SK-N-SH (cell line): Measurements from ENCODE around the gene SLC17A5.
"Not testable (repeated sequence)": the region's sequence is repeated elsewhere in the genome, so short reads cannot be mapped to it uniquely, and the experiment has no call there.

Experiments
- CHD2 ChIP-seq: fragments of 150-350 bp; IDR thresholded peaks from 2 replicates; pipeline ENCODE4 v1.6.1; 2018; ENCODE audit warnings: low read length; ENCODE audit not compliant: partially characterized antibody
- JUND ChIP-seq: IDR thresholded peaks from 2 replicates; pipeline ENCODE4 v1.4.0; 2012
- POLR2AphosphoS5 ChIP-seq: IDR thresholded peaks from 2 replicates; pipeline ENCODE4 v1.6.1; 2012; ENCODE audit warnings: low read depth, low read length
- RAD21 ChIP-seq: IDR thresholded peaks from 2 replicates; pipeline ENCODE4 v1.6.1; 2012; ENCODE audit warnings: mild to moderate bottlenecking, low read length
- TAF1 ChIP-seq: IDR thresholded peaks from 2 replicates; pipeline ENCODE4 v1.6.1; 2012; ENCODE audit warnings: low read depth, mild to moderate bottlenecking, low read length, moderate library complexity, borderline replicate concordance
- TF ChIP-seq, protein P1 (sequence below): fragments of 200-600 bp; sonication (generic); IDR thresholded peaks from 2 replicates; pipeline ENCODE4 v1.6.1; 2017; ENCODE audit warnings: antibody characterized with exemption, mild to moderate bottlenecking, moderate library complexity
- TF ChIP-seq, protein P2 (sequence below): IDR thresholded peaks from 2 replicates; pipeline ENCODE4 v1.4.0; 2012; ENCODE audit warnings: low read depth

- not testable (repeated sequence) for TF ChIP-seq CHD2, POLR2AphosphoS5, TAF1, JUND, RAD21
- TF ChIP-seq, protein P1, sequence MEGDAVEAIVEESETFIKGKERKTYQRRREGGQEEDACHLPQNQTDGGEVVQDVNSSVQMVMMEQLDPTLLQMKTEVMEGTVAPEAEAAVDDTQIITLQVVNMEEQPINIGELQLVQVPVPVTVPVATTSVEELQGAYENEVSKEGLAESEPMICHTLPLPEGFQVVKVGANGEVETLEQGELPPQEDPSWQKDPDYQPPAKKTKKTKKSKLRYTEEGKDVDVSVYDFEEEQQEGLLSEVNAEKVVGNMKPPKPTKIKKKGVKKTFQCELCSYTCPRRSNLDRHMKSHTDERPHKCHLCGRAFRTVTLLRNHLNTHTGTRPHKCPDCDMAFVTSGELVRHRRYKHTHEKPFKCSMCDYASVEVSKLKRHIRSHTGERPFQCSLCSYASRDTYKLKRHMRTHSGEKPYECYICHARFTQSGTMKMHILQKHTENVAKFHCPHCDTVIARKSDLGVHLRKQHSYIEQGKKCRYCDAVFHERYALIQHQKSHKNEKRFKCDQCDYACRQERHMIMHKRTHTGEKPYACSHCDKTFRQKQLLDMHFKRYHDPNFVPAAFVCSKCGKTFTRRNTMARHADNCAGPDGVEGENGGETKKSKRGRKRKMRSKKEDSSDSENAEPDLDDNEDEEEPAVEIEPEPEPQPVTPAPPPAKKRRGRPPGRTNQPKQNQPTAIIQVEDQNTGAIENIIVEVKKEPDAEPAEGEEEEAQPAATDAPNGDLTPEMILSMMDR = not testable (repeated sequence)
- TF ChIP-seq, protein P2, sequence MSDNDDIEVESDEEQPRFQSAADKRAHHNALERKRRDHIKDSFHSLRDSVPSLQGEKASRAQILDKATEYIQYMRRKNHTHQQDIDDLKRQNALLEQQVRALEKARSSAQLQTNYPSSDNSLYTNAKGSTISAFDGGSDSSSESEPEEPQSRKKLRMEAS = not testable (repeated sequence)
Measured at GRCh38 chr6:73618082-73618481, 35.7 kb downstream of the SLC17A5 start.
